A549 (cell line): ENCODE data around the gene UGT1A5.

Source experiments
- CBX8 ChIP-seq: fragments of 200-600 bp; sonication (generic); IDR thresholded peaks from 2 replicates; pipeline ENCODE4 v1.6.1; 2016
- KDM5A ChIP-seq: fragments of 200-600 bp; sonication (generic); IDR thresholded peaks from 2 replicates; pipeline ENCODE4 v1.6.1; 2016; ENCODE audit warnings: antibody characterized with exemption, mild to moderate bottlenecking
- POLR2A ChIP-seq: IDR thresholded peaks from 2 replicates; pipeline ENCODE4 v1.6.1; 2012; ENCODE audit warnings: mild to moderate bottlenecking, low read length
- RFX5 ChIP-seq: fragments of 450-650 bp; IDR thresholded peaks from 2 replicates; pipeline ENCODE4 v1.7.1; 2014; ENCODE audit warnings: antibody characterized with exemption, mild to moderate bottlenecking, moderate library complexity
- SMC3 ChIP-seq: fragments of >200 bp; sonication (Bioruptor Twin); formaldehyde crosslinking; IDR thresholded peaks from 3 replicates; pipeline ENCODE4 v1.6.1; 2018; ENCODE audit warnings: inconsistent platforms
- TP53 ChIP-seq: fragments of 250-450 bp; sonication (Bioruptor Pico); IDR thresholded peaks from 2 replicates; pipeline ENCODE4 v1.5.0; 2021; ENCODE audit warnings: mild to moderate bottlenecking, moderate library complexity
- TF ChIP-seq, protein P1 (sequence below): fragments of >200 bp; sonication (Bioruptor Twin); formaldehyde crosslinking; IDR thresholded peaks from 3 replicates; pipeline ENCODE4 v1.5.1; 2016
- TF ChIP-seq, protein P2 (sequence below): fragments of 150-350 bp; IDR thresholded peaks from 2 replicates; pipeline ENCODE4 v1.6.1; 2014; ENCODE audit warnings: low read depth, mild to moderate bottlenecking, low read length

DNA sequence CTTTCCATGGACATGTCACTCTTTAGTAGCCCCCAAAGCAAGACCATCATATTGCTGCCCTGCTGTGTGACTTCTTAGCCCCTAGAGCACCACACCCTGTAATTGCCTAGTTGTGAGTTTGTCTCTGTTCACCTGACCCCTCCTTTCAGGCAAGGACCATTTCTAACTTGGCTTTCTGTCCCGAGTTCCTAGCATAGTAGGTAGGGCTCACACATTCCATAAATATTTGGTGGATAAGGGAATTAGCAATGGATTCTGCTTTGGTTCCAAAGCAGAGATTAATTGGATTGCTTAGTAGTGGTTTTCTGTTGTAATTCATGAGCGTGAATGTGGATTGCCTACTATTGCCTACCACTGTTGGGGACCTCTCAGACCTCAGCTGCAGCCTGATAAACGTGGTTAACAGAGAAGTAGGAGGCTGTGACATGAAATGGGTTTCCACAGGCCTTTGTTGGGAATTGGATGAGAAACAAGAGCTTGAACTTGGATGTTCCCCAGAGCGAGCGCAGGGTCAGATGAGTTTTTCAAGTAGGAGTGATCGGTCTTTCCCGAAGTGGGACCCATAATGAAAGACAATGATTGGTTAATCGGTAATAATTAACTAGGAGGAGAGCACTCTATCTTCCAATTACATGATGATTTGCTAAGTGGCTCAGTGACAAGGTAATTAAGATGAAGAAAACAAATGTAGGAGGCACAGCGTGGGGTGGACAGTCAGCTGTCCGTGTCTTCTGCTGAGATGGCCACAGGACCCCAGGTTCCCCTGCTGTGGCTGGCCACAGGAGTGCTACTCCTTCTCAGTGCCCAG is 34.0 kb downstream of the UGT1A5 start:
- TF ChIP-seq CBX8 (no peak), TP53 (CRISPR knock-in tag) (no peak), KDM5A (no peak), RFX5 (no peak), SMC3 (no peak), POLR2A (no peak)
- TF ChIP-seq, protein P1, sequence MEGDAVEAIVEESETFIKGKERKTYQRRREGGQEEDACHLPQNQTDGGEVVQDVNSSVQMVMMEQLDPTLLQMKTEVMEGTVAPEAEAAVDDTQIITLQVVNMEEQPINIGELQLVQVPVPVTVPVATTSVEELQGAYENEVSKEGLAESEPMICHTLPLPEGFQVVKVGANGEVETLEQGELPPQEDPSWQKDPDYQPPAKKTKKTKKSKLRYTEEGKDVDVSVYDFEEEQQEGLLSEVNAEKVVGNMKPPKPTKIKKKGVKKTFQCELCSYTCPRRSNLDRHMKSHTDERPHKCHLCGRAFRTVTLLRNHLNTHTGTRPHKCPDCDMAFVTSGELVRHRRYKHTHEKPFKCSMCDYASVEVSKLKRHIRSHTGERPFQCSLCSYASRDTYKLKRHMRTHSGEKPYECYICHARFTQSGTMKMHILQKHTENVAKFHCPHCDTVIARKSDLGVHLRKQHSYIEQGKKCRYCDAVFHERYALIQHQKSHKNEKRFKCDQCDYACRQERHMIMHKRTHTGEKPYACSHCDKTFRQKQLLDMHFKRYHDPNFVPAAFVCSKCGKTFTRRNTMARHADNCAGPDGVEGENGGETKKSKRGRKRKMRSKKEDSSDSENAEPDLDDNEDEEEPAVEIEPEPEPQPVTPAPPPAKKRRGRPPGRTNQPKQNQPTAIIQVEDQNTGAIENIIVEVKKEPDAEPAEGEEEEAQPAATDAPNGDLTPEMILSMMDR: no peak
- TF ChIP-seq, protein P2, sequence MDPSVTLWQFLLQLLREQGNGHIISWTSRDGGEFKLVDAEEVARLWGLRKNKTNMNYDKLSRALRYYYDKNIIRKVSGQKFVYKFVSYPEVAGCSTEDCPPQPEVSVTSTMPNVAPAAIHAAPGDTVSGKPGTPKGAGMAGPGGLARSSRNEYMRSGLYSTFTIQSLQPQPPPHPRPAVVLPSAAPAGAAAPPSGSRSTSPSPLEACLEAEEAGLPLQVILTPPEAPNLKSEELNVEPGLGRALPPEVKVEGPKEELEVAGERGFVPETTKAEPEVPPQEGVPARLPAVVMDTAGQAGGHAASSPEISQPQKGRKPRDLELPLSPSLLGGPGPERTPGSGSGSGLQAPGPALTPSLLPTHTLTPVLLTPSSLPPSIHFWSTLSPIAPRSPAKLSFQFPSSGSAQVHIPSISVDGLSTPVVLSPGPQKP: no peak
